ENCODE data around the gene SNED1.
A peak's percentile ranks its signal among the peaks of the same experiment; 100 is the strongest.
"Not testable (repeated sequence)": the region's sequence is repeated elsewhere in the genome, so short reads cannot be mapped to it uniquely, and the experiment has no call there.

SNED1 gene

DNA sequence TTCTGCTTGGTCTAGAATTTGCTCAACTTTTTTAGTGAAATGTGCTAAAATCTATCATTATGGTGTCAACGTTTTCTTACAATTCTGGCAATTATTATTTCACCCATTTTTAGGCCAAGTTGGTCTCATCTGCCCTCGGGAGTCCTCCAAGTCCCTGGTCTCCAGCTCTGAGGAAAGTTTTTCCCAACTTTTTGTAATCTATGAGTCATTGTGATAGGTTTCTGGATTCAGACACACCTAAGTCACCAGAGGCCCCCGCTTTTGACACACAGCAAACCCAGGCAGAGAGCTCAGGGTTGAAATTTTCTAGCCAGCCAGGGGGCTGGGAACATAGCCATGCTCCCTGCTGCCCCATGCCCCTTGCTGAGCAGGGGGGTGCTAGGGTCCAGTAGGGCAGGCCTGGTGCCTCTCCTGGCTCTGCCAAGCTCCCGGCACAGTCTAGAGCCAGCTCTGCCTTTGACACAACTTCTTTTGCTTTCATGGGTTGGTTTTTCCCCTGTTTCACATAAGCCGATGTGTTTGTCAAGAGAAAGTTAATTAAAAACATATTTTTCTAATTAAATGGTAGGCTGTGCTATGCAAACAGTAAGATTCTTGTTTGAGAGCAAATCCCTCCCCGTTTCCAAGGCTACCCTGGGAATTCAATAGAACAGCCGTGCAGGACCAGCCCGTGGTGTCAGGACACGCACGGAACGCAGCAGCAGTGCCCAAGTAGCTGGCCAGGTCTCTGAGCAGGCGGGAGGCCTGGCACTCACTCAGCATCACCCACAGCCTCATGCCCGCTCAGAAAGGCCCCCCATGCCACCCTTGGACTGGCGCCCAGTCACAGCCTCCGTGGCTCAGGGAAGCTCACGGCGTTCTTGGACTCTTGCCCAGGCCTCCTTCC, 25.5 kb upstream of the SNED1 start:
- DNase-seq (ENCODE audit: low read depth): no peak

DNA sequence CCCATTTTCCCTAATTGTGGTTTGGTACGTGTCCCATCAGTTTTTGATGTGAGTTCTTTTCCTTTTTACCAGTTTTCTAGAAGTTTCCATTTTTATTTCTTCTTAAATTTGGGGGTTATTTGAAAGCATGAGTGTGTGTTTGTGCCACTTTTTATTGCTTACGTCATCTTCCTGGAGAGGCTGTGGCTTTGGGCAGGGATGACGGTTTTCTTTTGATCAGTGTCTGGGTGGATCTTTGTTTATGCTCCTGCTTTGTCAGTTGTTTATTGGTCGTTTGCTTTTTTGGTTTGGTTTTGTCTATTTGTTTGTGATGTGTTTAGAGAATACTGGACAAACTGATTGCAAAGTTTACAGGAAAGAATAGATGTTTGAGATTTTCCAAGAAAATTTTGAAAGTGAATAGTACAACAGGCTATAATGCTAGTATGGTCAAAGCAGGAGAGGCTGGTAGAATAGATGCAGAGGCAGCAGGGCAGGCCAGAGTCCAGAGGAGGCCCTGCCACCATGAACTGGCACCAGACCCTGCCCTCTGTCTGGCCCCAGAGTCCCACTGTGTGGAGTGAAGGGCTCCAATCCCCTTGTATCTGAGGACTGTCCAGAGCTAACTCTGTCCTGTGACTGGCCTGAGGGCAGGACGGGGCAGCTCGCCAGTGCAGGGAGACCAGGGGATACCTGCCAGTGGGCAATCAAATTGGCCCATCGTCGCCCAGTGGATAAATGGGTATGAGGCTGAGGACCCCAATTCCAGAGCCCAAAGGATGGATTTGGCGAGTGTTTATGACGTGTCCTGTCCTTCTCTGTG, 23.4 kb upstream of the SNED1 start:
- no peak for DNase-seq (ENCODE audit: low read depth)

DNA sequence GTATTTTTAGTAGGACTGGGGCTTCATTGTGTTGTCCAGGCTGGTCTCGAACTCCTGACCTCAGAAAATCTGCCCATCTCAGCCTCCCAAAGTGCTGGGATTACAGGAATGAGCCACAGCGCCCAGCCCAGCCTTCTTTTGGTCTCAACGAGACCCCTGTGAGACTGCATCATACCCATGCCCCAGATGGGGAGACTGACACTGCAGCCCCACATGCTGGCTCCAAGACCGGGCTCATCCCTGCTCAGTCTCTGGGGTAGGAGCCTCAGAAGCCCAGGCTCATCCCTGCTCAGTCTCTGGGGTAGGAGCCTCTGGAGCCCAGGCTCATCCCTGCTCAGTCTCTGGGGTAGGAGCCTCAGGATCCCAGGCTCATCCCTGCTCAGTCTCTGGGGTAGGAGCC, 22.5 kb upstream of the SNED1 start:
- not testable (repeated sequence) for DNase-seq (ENCODE audit: low read depth)

DNA sequence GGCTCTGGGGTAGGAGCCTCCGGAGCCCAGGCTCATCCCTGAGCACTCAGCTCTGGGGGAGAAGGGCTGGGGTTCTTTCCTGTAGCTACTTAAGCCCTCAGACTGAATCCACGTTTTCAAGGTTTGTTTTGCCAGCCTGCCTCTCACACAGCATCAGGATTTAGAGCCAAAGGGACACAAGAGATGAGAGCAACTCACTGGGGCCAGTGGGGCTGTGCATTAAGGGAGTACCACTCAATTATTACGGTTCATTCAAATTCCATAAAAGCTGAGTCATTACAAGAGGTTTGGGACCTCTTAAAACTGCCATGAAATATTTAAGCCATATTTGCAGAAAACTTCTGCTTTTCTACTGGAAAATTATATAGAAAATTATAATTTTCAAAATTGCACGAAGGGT, 17.1 kb upstream of the SNED1 start:
- DNase-seq (ENCODE audit: low read depth): no peak

DNA sequence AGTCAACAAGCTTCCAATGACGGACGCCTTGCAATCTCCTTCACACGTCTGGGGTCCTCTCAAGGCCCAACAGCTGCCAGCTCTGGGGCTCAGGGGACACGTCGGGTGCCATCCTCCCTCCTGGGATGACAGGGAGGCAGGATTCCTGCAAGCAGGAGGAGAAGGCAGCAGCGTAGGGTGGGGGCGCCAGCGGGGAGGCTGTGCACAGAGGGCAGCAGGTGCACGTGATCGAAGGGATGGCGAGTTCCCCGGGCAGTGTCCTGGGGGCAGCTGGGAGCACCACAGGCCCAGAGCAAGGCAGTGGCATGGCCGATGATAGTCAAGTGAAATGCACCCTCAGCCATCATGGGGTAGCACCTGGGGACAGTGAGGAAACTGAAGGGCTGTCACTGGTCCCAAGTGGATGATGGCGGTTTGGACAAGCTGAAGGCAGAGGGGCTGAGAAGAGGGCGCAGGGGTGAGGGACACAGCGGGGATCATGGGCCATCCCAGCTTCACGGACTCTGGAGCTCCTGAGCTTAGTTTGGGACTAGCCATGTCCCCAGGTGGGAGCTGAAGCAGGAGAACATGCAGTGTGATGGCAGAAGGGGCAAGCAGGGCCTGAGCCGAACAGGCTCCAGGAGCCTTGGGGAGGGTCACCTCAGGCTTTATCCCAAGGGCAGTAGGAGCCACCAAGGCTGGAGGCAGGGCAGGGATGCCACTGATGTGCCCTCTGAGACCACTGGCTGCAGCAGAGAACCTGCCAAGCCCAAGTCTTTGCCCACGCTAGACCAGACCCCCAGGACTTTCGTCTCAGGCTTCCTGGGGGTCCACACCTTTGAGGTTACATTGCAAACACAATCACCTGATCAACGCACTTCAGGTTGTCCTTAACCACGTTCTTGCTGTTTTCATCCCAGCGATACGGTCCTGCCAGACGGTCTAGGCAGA, 16.3 kb upstream of the SNED1 start:
- no peak for DNase-seq (ENCODE audit: low read depth)

DNA sequence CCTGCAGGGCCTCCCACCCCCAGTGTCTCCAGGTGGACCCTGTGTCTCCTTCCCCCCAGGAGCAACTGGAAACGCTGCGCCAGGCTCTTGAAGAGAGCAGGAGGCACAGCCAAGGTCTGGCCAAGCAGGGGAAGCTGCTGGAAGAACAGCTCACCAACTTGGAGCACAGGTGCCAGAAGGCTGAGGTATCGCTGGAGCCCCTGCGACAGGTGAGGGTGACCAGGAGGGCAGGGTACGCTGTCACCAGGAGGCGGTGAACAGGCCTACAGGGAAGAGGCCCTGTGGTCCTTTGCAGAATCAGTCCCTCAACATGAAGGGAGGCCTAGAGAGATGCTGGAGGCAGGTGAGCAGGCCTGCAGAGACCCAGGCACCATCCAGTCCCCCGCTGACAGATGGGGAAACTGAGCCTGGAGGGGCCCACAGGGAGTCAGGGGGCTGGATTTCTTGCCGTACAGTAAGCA, 15.6 kb upstream of the SNED1 start:
- no peak for DNase-seq (ENCODE audit: low read depth)

DNA sequence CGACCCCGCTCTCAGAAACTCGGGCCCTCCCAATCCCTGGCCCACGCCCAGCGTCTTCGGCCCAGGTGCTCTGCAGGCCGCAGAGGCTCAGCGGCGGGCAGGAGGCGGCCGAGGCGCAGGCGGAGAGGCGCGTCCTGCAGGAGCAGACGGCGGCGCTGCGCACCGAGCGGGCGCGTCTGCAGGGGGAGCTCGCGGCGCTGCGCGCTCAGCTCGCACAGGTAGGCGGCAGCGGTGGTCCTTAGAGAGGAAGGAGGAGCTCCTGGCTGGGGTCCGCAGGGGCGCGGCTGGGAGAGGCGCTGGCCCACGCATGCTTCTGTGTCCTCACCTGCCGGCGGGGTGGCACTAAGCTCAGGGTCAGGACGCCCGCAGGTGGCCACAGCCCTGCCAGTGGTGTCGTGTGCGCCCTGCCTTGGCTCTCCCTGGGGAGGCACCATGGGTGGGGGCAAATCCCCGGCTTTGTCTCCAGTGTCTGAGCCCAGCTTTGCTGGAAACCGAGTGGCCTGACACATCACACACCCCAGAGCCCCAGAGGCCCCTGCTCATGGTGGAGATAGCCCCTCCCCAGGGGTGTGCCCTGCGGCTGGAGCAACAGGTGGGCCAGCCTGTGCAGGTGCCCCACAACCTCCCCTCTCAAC, 14.9 kb upstream of the SNED1 start:
- DNase-seq (ENCODE audit: low read depth): peak; percentile 6

DNA sequence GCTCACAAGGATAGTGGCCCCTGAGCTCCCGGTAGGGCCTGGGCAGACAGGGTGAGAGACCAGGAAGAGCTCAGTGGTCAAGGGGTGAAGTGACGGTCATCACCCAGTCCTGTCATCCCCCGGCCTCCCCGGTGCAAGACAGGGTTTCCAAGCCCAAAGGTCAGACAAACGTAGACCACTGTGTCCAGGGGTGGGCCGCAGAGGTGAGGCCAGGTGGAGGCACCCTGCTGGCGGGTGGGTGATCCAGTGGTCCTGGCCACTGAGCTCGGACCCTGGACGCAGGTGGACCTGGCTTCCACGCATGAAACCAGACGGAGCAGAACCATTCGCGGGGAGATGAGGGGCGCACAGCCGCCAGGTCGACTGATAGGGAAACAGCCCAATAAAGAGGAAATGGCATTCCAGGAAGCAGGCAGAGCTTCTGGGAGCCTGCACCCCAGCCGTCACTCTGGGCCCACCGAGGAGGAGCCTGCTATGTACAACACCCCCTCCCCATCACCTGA, 14.4 kb upstream of the SNED1 start:
- DNase-seq (ENCODE audit: low read depth): no peak

DNA sequence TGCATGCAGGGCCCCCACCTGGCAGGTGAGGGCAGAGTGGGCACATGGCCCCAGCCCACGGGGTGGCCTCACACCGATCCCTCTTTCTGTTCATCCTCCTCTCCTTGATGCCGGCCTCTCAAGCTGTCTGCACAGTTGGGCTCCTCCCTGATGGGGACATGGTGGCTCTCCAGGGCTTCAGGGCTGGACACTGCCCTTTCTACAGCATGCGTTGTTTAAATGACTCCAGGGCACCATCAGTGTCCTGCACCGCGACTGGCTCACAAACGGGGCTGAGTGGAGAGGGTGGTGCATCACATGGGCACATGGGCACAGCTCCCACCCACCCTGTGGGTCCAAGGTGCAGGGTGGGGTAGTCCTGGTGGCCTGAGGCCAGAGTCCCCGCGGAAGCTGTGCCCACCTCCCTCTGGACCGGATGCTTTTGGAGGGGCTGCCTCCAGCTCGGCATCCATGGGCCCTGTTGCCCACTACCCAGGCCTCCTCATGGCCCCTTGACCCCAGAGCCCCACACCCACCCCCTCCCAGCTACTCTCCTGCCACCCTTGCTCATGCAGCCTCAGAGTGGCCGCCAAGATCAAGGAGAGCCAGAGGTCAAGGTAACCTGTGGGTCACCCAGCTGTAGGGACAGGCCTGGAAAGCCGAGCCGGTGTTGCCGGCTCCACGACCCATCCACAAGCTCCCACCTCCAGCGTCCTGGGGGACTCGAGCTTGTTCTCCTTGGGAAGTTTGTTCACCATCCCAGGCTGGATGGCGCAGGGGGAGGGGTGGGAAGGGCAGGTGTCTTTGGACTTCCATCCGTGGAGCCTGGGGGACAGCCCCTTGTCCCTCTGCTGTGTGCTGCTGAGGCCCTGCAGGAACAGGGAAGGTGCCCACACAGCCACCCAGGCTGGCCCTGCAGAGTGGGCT, 12.3 kb upstream of the SNED1 start:
- no peak for DNase-seq (ENCODE audit: low read depth)

DNA sequence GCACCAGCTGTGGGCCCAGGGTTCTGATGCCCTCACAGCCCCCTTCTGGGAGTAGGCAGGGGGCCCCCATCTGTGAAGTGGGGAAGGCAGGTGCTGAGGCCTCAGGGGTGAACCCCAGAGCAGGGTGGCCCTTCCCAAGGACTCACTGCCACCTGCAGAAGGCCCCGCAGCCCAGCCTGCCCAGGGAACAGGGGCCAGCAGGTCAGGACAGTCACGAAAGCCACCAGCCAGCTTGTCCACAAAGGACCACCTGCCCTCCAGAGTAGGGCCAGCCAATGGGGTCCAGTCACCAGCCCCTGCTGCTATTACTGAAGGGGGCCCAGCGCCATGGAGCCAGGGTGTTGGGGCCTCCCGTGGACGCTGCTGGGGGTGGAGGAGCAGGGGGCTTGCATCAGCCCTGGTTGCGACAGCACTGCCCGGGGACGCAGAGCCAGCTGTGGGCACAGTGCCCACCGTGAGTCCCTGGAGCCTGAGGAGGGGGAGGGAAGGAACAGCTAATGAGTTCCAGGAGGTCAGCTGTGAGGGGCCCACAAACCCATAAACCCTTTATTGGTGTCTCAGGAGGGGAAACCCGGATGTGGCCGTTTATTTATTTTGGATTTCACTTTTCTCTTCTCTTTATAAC, 11.5 kb upstream of the SNED1 start:
- DNase-seq (ENCODE audit: low read depth): no peak

DNA sequence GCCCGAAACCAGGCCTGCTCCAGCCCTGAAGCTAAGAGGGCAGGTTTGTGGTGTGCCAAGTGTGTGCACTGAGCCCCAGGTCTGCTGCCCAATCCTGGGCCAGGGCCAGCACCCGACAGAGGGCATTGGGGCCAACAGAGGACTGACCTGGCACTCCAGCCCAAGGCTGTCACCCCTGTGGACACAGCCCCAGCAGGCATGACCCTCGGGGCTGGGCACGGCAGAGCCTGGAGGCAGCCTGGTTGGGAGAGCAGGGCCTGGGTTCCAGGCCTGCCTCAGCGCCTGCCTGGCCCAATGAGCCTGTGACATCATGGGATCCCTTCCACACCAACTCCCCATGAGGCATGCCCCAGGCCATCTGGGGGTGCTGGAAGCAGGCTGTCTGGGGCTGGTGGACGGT, 10.8 kb upstream of the SNED1 start:
- no peak for DNase-seq (ENCODE audit: low read depth)

DNA sequence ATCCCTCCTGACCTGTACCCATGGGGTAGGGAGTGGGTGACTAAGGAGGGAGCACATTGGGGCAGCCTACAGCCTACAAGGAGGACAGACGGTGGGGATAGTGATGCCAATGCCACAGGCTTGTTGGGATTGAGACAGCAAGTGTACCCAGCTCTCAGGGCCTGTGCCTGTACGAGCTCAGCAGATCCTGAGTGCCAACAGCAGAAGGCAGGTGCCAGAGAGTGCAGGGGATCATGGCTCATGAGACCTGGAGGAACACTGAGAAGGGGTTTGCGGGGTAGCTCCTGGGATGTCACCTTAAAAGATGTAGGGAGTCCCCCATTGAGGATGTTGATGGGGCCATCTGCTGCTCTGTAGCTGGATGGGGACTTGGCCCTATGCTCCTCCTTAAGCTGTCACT, 10.3 kb upstream of the SNED1 start:
- DNase-seq (ENCODE audit: low read depth): no peak

DNA sequence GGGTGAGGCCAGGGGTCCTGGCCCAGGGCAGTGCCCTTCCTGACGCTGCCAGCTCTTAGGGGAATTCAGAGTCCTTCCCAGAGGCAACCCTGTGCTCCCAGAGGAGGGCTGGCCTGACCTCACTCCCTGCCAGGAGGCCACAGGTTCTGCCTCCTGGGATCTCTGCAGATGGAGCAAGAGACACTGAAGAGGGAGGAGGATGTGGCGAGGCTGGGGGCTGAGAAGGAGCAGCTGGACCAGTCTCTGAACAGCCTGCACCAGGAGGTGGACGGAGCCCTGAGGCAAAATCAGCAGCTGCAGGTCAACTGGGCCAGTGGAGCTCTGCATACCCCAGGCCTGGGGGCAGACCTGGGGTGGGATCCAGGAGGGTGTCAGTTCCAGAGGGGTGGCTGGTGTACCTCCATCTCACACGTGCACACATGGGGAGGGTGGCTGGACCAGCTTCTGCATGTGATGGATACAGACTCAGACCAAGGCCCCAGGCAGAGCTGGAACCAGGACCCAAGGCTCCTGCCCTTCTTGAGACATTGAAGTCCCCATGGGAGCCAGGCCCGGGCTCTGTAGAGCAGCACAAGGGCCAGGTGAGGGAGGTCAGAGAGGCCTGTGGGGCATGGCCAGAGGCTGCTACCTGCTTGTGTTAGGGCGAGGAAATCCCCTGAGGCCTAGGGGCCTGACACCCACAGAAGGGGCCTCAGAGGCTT, 9.7 kb upstream of the SNED1 start:
- no peak for DNase-seq (ENCODE audit: low read depth)

DNA sequence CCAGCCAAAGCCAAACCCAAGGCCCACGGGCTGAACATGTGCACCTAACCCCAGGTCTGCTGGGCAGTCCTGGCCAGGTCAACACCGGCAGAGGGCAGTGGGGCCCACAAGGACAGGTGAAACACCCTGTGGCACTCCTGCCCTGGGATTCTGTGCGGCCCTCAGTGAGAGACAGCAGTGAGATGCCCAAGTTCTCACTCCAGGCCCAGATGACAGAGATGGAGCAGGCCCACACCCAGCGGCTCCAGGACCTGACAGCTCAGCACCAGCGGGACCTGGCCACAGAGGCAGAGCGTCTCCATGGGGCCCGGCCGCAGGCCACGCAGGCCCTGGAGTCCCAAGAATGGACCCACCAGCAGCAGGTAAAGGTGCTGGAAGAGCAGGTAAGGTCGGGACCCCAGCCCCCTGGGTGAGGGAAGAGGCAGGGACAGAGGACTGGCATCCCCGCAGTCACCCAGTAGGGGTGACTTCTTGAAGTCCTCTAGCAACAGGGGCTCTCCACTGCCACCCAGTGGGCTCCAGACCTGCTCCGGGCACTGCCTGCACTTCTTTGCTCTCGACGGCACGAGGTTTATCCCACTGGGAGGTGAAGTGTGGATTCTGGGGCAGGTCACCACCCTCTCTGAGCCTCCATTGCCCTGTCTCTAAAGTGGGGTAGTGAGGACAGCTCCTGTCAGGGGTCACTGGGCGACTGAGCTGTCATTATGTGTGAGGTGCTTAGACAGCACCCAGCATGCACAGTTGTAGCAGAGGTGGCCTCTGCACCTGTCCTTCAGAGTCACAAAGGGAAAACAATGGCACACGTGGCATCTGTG, 8.8 kb upstream of the SNED1 start:
- DNase-seq (ENCODE audit: low read depth): no peak

DNA sequence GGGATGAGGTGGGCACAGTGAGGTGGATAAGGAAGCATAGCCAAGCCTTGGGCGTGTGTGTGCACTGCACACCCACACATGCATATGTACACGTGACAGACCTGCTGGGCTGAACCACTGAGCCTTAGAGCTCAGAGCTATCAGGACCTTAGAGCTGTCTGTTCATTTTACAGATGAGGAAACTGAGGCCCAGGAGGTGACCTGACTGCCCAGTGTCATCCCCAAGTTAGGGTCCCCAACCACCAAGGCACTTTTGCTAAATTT, 8.2 kb upstream of the SNED1 start:
- DNase-seq (ENCODE audit: low read depth): no peak

DNA sequence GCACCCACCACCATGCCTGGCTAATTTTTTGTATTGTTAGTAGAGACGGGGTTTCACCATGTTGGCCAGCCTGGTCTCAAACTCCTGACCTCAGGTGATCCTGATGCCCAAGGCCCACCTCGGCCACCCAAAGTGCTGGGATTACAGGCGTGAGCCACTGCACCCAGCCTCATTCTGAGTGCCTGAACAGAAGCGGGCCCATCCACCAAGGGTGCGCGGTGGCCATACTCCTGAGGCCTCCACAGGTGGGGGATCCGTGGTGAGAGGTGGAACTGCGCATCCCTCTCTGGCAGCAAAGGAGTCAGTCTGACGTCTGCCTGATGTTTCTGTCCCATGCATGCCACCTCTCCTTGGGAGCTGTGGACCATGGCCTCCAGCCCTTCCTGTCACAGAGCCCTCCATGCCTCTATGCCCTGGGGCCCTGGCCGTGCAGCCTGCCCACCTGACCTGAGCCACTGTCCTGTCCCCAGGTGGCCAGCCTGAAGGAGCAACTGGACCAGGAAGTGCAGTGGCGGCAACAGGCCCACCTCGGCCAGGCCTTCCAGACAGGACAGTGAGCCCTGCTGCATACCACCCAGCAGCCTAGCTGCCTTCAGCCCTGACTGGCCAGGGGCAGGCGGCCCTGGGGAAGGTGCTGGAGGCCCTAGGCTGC, 7.6 kb upstream of the SNED1 start:
- no peak for DNase-seq (ENCODE audit: low read depth)

DNA sequence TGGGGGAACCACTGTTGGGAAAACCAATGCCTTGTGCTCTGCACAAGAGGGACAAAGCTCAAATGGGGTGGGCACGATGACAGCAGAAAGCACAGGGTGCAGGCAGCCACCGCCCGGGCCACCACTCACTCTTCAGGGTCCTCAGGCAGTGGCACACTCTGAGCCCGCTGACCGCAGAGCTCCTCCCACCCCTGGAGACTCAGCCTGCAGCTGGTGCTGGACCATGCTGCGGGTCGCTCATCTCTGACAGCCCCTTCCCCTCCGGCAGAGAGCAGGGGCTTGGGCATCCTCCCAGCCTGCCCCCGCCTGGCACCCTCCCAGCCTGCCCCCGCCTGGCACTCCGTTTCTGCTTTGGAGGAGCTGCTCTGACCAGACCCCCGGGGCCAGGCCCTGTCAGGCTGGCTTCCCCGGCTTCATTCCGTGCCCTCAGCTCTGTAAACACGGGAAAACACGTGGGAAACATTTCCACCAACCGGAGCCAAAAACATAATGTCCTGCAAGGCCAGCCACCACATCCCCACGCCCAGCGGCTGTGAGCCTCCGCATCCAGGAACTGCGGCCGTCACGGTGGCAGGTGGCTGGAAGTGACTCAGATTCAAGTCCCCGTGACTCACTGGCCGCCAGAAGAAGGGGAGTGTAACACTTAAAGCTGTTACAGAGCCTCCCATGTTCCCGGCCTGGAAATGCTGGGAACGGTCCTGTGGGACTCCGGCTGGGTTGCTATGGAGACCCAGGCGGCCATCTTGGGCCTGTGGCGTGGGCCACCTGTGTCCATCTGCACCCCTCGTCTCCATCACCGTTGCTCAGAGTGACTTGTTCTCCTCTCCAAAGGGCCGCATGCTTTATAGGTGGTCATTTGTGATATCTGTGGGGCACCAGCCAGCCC, 6.8 kb upstream of the SNED1 start:
- no peak for DNase-seq (ENCODE audit: low read depth)

Measured in stimulated activated CD8-positive, alpha-beta memory T cell treated with anti-CD3 and anti-CD28 coated beads, Interleukin-7, amount 100 ng/mL, for 24 hours (primary cell).